Ovary (tissue), 9 donors: Measurements from ENCODE around the gene NFILZ. TPM values are rescaled to one million over a fixed set of nuclear protein-coding genes. Genes with fewer than 3 reads are reported as not detected.

ENCODE experiments used
- DNase-seq, 5 donors: peaks; one replicate each; pipeline ENCODE4 v3.0.0-alpha.2; 2019 to 2020
- H3K27ac ChIP-seq, 2 donors: fragments of 200-600 bp; one replicate each; pipeline versions ENCODE4 v1.5.1 to v1.8.0; 2019 to 2022
- H3K27me3 ChIP-seq: fragments of 200-600 bp; one replicate; pipeline ENCODE4 v1.8.0; 2022
- H3K36me3 ChIP-seq: fragments of 200-600 bp; sonication (generic); one replicate; pipeline ENCODE4 v1.5.1; 2019
- H3K4me1 ChIP-seq: one replicate; pipeline ENCODE4 v1.8.1; 2013; ENCODE audit warnings: mild to moderate bottlenecking, moderate library complexity; ENCODE audit not compliant: insufficient read depth
- H3K4me3 ChIP-seq: fragments of 200-600 bp; sonication (generic); one replicate; pipeline ENCODE4 v1.5.1; 2017
- H3K9me3 ChIP-seq, 2 donors: fragments of 200-600 bp in 1 of 2; sonication (generic) in 1 of 2; one replicate each; pipeline versions ENCODE4 v1.5.1 to v1.8.1; 2013 to 2019; ENCODE audit warnings: mild to moderate bottlenecking in 1 of 2, moderate library complexity in 1 of 2
- EP300 ChIP-seq: sonication (generic); formaldehyde crosslinking; IDR thresholded peaks from one replicate; pipeline ENCODE4 v1.6.1; 2017; ENCODE audit warnings: antibody characterized with exemption
- POLR2A ChIP-seq: fragments of 450-650 bp; IDR thresholded peaks from one replicate; pipeline ENCODE4 v1.6.1; 2017; ENCODE audit warnings: antibody characterized with exemption, mild to moderate bottlenecking, moderate library complexity
- WGBS, 3 donors: extraction: QIAGEN DNeasy Blood & Tissue Kit in 1 of 3; methylation state at CpG; one replicate each; pipeline versions ENCODE4 v1.1.5 to v1.1.7; 2013 to 2017; 5-methylcytosine and 5-hydroxymethylcytosine counted together
- intact Hi-C, 4 donors: fragments of 100-400 bp; cut with DNase I; formaldehyde crosslinking; loops; one replicate each; pipeline versions ENCODE4 v1.11.0 to v1.15.1; 2022 to 2023
- polyA plus RNA-seq, 2 donors: library from polyadenylated mRNA; stranded (reverse); fragments of 200-250 nt in 1 of 2; fragments of 350-450 nt in 1 of 2; fragmentation: Illumina TruSeq in 1 of 2; extraction: RNeasy Lipid Tissue Mini Kit (QIAGEN cat#74804) in 1 of 2; gene quantifications; one replicate each; pipeline ENCODE4 v1.2.3, GENCODE V29; 2013 to 2014
- total RNA-seq, 7 donors: library from RNA; depleted of rRNA in 2 of 7; stranded (reverse); fragments of >200 nt in 2 of 7; fragmentation: NEBNext Ultra II Directional in 3 of 7; extraction: Animal tissue kit (Norgen Biotek cat#: 25700) in 3 of 7; gene quantifications; one replicate each; pipeline versions ENCODE4 v1.1.0 to v1.2.4, GENCODE V29; 2016 to 2023
- TF ChIP-seq, protein P1 (sequence below), 3 donors: fragments of 450-650 bp in 2 of 3; fragments of 200-600 bp in 1 of 3; IDR thresholded peaks; one replicate each; pipeline versions ENCODE4 v1.5.1 to v1.8.0; 2016 to 2022; ENCODE audit warnings: antibody characterized with exemption in 3 of 3, mild to moderate bottlenecking in 1 of 3
- donor health status: DM: no; HTN: no; CAD: no; lungs with moderate emphysema.
- donor health status: DM: no; HTN: no; CAD: no.
- donor health status: Bipolar disorder and iron deficiency.
- donor health status: DM: yes; HTN: yes; CAD: no.
- donor health status: DM: no; HTN: no; CAD: no.
- donor health status: DM: yes; HTN: yes; CAD: no.

The NFILZ gene
- total and polyA plus RNA-seq, 9 donors: not detected

DNA sequence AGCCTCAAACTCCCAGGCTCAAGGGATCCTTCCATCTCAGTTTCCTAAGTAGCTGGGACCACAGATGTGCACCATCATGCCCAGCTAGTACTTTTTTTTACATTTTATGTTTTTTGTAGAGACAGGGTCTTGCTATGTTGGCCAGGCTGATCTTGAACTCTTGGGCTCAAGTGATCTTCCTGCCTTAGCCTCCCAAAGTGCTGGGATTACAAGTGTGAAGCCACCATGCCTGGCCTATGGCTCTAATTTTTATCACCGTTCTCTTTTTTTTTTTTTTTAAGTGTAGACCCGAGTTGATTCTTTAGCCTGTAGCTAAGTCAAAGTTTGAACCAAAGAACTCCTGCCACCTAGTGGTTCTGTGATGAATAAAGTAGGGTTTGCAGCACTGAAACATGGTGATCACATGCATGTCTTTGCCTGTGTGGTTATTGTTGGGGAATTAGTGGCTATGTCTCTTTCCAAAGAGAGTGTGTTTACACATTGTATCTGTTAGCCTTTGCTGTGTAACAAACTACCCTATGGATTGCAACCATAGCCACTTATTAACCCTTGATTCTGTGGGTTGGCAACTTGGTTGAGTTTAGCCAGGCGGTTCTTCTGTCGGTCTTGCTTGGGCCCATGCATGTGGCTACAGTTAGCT, 11.6 kb downstream of the NFILZ start:
- H3K4me3 ChIP-seq: no peak overlapping the region
- DNase-seq: no peak
- no peak for TF ChIP-seq EP300
- TF ChIP-seq, protein P1, sequence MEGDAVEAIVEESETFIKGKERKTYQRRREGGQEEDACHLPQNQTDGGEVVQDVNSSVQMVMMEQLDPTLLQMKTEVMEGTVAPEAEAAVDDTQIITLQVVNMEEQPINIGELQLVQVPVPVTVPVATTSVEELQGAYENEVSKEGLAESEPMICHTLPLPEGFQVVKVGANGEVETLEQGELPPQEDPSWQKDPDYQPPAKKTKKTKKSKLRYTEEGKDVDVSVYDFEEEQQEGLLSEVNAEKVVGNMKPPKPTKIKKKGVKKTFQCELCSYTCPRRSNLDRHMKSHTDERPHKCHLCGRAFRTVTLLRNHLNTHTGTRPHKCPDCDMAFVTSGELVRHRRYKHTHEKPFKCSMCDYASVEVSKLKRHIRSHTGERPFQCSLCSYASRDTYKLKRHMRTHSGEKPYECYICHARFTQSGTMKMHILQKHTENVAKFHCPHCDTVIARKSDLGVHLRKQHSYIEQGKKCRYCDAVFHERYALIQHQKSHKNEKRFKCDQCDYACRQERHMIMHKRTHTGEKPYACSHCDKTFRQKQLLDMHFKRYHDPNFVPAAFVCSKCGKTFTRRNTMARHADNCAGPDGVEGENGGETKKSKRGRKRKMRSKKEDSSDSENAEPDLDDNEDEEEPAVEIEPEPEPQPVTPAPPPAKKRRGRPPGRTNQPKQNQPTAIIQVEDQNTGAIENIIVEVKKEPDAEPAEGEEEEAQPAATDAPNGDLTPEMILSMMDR (IDR thresholded peaks at IDR 0.05): peak in 2 of 3 donors; percentile 15 to 23
- 47 to 48% (median 48%) methylated on average over 4 of the region's 4 CpGs for WGBS, 3 donors
- H3K27me3 ChIP-seq: no peaks in the 10 kb centered on the region
- H3K4me1 ChIP-seq: no peaks in the 10 kb centered on the region
- no peak overlapping the region for H3K27ac ChIP-seq
- no peaks in the 10 kb centered on the region for H3K36me3 ChIP-seq
- no peaks in the 10 kb centered on the region for H3K9me3 ChIP-seq
- intact Hi-C loops: no loop called here

DNA sequence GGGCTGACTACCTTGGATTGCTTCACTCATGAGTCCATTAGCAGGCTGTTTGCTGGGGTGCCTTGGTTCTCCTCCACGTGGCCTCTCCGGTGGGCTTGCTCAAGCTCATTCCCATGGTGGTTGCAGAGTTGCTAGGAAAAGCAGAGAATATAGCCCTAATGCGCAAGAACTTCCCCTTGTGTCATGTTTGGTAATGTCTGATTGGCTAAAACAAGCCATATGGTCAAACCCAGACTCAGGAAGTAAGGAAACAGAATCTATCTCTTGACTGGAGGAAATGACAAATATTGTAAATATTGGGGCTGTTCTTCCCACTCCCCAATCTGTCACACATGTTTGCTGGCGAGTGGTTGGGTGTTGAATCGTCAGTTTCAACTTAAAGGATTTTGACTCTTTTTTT, 12.1 kb downstream of the NFILZ start:
- Histone ChIP-seq H3K4me3 (no peak overlapping the region), H3K36me3 (no peaks in the 10 kb centered on the region), H3K4me1 (no peaks in the 10 kb centered on the region), H3K27ac (no peak overlapping the region), H3K27me3 (no peaks in the 10 kb centered on the region), H3K9me3 (no peaks in the 10 kb centered on the region)
- no peak for DNase-seq
- intact Hi-C loops: no loop called here
- TF ChIP-seq POLR2A: no peak
- TF ChIP-seq, protein P1 (IDR thresholded peaks at IDR 0.05): no peak
- no peak for TF ChIP-seq EP300
- 72 to 81% (median 77%) methylated on average over 5 of the region's 5 CpGs for WGBS, 3 donors

- Histone ChIP-seq H3K27me3 (no peaks in the 10 kb centered on the region), H3K9me3 (no peaks in the 10 kb centered on the region), H3K4me3 (no peak overlapping the region), H3K4me1 (no peaks in the 10 kb centered on the region), H3K27ac (no peak overlapping the region), H3K36me3 (no peaks in the 10 kb centered on the region)
- DNase-seq: no peak
- intact Hi-C loops: no loop called here
- TF ChIP-seq, protein P1 (IDR thresholded peaks at IDR 0.05): no peak
- TF ChIP-seq EP300: no peak
- no peak for TF ChIP-seq POLR2A
- 65 to 72% (median 66%) methylated on average over 7 of the region's 7 CpGs for WGBS, 3 donors
These were observed 13.6 kb downstream of the NFILZ start for GRCh38 chr19:8643860-8644653.

DNA sequence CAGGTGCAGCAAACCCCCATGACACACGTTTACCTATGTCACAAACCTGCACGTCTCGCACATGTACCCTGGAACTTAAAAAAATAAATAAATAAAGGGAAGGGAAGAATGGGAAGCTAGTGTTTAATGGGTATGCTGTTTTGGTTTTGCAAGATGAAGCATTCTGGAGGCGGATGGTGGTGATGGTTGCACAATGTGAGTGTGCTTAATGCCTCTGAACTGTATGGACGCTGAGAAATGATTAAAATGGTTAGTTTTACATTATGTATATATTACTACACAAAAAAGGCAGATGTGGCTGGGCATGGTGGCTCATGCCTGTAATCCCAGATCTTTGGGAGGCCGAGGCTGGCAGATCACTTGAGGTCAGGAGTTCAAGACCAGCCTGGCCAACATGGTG, 17.8 kb downstream of the NFILZ start:
- no peak for DNase-seq
- Histone ChIP-seq H3K36me3 (no peaks in the 10 kb centered on the region), H3K27ac (no peak overlapping the region), H3K4me1 (no peaks in the 10 kb centered on the region), H3K4me3 (no peak overlapping the region), H3K9me3 (no peaks in the 10 kb centered on the region), H3K27me3 (no peaks in the 10 kb centered on the region)
- TF ChIP-seq POLR2A: no peak
- no peak for TF ChIP-seq EP300
- TF ChIP-seq, protein P1 (IDR thresholded peaks at IDR 0.05): no peak
- intact Hi-C loops: no loop called here
- WGBS, 3 donors: 67 to 76% (median 73%) methylated on average over 6 of the region's 6 CpGs
